Large intestine (tissue), 3 donors: ENCODE data around the gene MAMDC2. TPM values are rescaled to one million over a fixed set of nuclear protein-coding genes. Genes with fewer than 3 reads are reported as not detected.

ENCODE experiments used
- DNase-seq, 2 donors: peaks; one replicate each; pipeline versions ENCODE4 v3.0.0 to v3.0.0-alpha.2; 2013
- H3K27ac ChIP-seq: one replicate; pipeline ENCODE4 v1.5.1; 2013; ENCODE audit warnings: low read length
- H3K27me3 ChIP-seq: 2 replicates; pipeline ENCODE4 v1.6.1; 2013; ENCODE audit warnings: low read length; ENCODE audit not compliant: control insufficient read depth, insufficient read depth
- H3K36me3 ChIP-seq: 2 replicates; pipeline ENCODE4 v1.6.1; 2013; ENCODE audit warnings: low read length; ENCODE audit not compliant: control insufficient read depth, insufficient read depth
- H3K4me1 ChIP-seq: one replicate; pipeline ENCODE4 v1.6.1; 2013; ENCODE audit warnings: low read length; ENCODE audit not compliant: control insufficient read depth, insufficient read depth
- H3K4me3 ChIP-seq: one replicate; pipeline ENCODE4 v1.5.1; 2013; ENCODE audit warnings: low read length
- H3K9me3 ChIP-seq: one replicate; pipeline ENCODE4 v1.6.1; 2013; ENCODE audit warnings: mild to moderate bottlenecking, low read depth, low read length, moderate library complexity; ENCODE audit not compliant: control insufficient read depth
- WGBS: methylation state at CpG from one replicate; pipeline ENCODE4 v1.1.5; 2013; ENCODE audit warnings: low lambda C conversion rate; ENCODE audit not compliant: insufficient coverage; 5-methylcytosine and 5-hydroxymethylcytosine counted together
- polyA plus RNA-seq: library from polyadenylated mRNA; unstranded; fragments of 120-200 nt; gene quantifications from one replicate; pipeline ENCODE4 v1.2.1, GENCODE V29; 2013

MAMDC2 gene
- polyA plus RNA-seq, 1 donor, result 7.9 TPM

DNA sequence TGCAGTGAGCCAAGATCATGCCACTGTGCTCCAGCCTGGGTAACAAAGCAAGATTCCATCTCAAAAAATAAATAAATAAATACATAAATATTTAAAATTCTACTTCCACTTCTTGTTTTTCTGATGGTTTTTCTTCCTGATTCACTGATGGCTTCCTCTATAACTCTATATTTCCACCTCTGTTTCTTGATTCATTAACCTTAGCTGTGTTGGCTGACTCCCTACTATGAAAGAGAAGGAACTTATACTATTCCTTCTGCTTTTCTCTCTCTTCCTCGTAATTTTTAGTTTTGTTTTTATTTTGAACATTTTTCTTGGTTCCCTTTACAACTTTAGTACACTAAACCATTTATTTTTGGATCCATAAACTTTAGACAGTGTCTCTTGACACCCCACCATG lies 103.5 kb downstream of the MAMDC2 start:
- Histone ChIP-seq H3K4me1 (no peaks in the 10 kb centered on the region), H3K36me3 (no peaks in the 10 kb centered on the region), H3K27me3 (no peaks in the 10 kb centered on the region), H3K9me3 (no peaks in the 10 kb centered on the region), H3K27ac (no peak overlapping the region), H3K4me3 (no peak overlapping the region)
- 91% methylated on average over 1 of the region's 1 CpG for WGBS
- no peak for DNase-seq

DNA sequence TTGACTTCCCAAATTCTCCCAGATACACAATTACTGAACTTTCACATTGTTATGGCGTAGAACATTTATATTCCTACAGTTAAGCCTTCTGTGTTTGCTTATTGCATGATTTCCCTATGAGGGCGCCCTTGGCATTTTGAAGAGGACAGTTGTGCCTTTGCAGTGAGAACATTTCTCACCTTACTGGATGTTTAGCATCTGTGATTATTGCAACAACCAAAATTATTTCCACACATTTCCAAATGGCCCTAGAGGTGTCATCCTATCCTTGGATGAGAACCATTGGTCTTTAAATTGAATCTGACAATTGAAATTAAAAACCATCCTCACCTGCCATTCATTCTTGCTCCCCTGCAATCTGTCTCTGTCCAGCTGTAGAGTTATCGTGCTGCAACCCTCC lies 104.0 kb downstream of the MAMDC2 start:
- Histone ChIP-seq H3K27ac (no peak overlapping the region), H3K4me1 (no peaks in the 10 kb centered on the region), H3K4me3 (no peak overlapping the region), H3K27me3 (no peaks in the 10 kb centered on the region), H3K36me3 (no peaks in the 10 kb centered on the region), H3K9me3 (no peaks in the 10 kb centered on the region)
- 100% methylated on average over 1 of the region's 3 CpGs for WGBS
- no peak for DNase-seq

DNA sequence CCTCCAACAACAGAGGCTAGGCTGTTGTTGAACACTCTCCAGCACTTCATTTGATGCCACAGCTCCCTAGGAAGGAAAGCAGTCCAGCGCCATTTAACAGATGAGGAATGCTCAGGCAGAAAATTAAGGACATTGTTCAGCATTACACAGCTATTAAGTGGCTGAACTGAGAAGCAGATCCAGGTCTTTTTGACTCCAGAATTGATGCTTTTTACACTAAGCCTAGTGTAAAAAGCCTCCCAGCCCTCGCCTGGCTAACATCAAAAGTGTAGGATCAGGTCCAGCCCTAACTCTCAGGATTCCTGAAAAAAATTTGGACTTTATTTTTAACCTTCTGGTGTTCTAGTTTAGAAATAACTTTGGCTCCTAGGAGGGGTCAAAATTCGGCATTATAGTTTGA lies 108.7 kb downstream of the MAMDC2 start:
- Histone ChIP-seq H3K36me3 (no peaks in the 10 kb centered on the region), H3K9me3 (no peaks in the 10 kb centered on the region), H3K27me3 (no peaks in the 10 kb centered on the region), H3K27ac (no peak overlapping the region), H3K4me1 (no peaks in the 10 kb centered on the region), H3K4me3 (no peak overlapping the region)
- no peak for DNase-seq
- WGBS, result 100% methylated on average over 1 of the region's 3 CpGs

DNA sequence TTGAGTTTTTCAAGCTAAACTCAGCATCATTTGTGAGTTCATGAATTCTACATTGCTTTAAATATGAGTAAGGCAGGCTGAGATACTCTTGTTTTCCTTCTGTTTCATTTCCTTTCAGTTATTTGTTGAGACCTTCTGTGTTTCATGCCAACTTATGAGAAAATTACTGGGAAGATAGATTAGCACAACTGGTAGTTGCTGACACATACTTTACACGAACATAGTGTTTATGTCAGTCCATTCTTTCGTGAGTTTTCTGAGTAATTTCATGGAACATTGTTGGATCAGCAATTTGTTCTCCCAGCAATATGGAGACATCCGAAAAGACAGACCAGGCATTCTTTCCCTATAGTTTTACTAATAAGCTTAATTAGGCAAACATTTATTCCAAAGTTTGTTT lies 113.1 kb downstream of the MAMDC2 start:
- no peak for DNase-seq
- H3K27ac ChIP-seq, result no peak overlapping the region
- no peaks in the 10 kb centered on the region for H3K9me3 ChIP-seq
- no peaks in the 10 kb centered on the region for H3K27me3 ChIP-seq
- no peak overlapping the region for H3K4me3 ChIP-seq
- WGBS, result 78% methylated on average over 3 of the region's 3 CpGs
- H3K4me1 ChIP-seq, result no peaks in the 10 kb centered on the region
- H3K36me3 ChIP-seq, result no peaks in the 10 kb centered on the region

DNA sequence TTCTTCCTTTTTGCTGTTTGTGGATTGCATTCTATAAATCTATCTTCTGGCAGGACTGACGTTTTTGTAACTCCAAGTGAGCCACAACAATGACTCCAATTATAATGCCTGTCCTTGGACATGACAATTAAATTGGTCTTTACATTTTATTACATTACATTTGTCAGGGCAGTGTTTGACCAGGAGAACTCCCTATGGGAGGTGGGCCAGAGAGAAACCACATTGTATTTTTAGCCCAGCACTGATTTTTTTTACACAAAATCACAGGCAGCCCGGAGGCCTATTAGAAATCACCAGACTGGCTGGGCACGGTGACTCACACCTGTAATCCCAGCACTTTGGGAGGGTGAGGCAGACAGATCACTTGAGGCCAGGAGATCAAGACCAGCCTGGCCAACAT lies 116.0 kb downstream of the MAMDC2 start:
- Histone ChIP-seq H3K27ac (no peak overlapping the region), H3K4me1 (no peaks in the 10 kb centered on the region), H3K9me3 (no peaks in the 10 kb centered on the region)

DNA sequence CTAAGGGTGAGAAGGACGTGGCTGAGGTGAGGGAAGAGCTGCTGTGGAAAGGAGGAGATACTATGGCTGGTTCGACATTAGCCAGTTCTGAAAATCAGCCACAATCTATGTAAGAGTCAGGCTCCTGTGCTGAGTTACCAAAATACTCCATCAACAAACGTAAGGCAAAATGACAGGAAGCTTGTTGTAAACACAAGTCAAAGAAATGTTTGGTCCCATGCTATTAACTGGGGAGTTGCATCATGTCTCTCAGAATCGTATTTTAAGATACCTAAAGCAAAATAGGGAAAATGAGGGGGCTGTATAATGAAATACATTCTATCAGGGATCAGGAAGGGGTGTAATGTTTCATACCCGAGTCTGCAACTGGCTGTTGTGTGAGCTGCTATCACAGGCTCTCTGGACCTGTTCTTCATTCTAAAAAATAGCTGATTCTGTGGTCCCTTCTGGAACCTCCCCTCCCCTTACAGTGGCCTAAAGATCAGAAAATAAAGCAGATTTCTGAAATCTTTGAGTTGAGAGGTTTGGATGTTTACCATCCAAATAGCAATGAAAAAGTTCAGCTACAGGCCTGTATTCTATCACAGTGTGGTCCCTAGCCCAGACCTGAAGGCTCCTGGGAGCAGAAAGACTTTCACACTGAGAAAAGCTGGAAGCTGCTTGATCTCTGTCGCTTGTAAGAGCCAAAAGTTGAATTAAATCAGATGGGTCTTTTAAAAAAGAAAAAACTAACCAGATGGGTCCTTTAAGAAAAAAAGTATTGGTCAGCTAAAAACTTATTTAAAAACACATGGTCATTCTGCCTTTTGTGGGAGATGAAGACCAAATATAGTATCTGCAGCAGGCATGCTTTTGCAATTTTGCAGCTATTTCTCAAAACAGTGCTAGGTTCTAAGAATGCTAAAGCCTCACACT lies 117.3 kb downstream of the MAMDC2 start:
- no peak overlapping the region for H3K27ac ChIP-seq
- no peaks in the 10 kb centered on the region for H3K4me1 ChIP-seq
- no peaks in the 10 kb centered on the region for H3K27me3 ChIP-seq
- H3K36me3 ChIP-seq, result no peaks in the 10 kb centered on the region
- H3K9me3 ChIP-seq, result no peaks in the 10 kb centered on the region
- 80% methylated on average over 1 of the region's 6 CpGs for WGBS
- peak in 1 of 2 donors; percentile 6 for DNase-seq
- no peak overlapping the region for H3K4me3 ChIP-seq

More for the DNA sequence above, 116.0 kb downstream of the MAMDC2 start:
- Histone ChIP-seq H3K27me3 (no peaks in the 10 kb centered on the region), H3K36me3 (no peaks in the 10 kb centered on the region), H3K4me3 (no peak overlapping the region)
- DNase-seq, result no peak
- 50% methylated on average over 1 of the region's 3 CpGs for WGBS

DNA sequence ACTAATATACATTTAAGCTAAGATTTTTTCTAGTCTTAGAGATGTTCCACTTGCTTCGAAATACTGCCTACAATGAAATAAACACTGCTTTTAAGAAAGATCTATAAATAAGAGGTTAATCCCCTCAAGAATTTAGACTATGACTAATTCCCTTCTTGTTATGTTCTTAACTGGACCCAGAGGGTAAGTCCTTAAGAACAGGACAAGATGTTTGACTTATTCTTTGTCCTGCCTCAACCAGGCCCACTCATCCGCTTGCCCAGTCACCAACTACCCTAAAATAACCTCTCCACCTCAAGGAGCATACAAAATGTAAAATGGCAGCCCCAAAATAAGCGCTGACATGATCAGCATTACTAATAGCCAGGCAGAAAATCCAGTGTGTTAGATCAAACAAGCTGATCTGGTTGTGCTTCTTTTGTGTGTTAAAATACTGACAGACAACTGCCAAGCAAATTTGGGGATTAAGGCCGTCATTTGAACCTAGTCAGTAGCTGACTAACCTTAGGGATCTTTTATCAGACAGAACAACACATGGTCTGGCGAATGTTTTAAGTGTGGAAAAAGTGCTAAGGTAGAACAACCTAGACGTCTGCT lies 121.5 kb downstream of the MAMDC2 start:
- Histone ChIP-seq H3K27me3 (no peaks in the 10 kb centered on the region), H3K9me3 (no peaks in the 10 kb centered on the region), H3K4me3 (no peak overlapping the region), H3K36me3 (no peaks in the 10 kb centered on the region), H3K27ac (no peak overlapping the region), H3K4me1 (no peaks in the 10 kb centered on the region)
- no peak for DNase-seq
- WGBS, result 50% methylated on average over 2 of the region's 6 CpGs

DNA sequence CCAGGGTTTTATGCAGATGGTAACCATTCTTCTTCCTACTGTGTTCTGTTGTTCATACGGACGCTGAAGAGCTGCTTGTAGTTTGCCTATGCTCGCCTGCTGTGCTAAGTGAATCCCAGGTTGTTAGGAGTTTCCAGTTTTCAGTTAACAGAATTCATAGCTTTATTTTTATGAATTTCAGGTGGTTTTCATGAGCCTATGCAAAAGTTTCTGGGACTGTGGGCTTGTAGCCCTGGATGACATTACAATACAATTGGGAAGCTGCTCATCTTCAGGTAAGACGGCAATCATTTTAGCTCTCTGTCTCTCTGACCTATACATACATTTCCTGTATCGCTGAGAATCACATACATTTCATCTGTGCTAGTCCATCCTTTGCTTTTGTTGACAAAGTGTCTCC lies 124.9 kb downstream of the MAMDC2 start:
- 75% methylated on average over 2 of the region's 5 CpGs for WGBS
- Histone ChIP-seq H3K27me3 (no peaks in the 10 kb centered on the region), H3K4me1 (no peaks in the 10 kb centered on the region), H3K27ac (no peak overlapping the region), H3K9me3 (no peaks in the 10 kb centered on the region), H3K36me3 (no peaks in the 10 kb centered on the region), H3K4me3 (no peak overlapping the region)
- DNase-seq, result no peak

DNA sequence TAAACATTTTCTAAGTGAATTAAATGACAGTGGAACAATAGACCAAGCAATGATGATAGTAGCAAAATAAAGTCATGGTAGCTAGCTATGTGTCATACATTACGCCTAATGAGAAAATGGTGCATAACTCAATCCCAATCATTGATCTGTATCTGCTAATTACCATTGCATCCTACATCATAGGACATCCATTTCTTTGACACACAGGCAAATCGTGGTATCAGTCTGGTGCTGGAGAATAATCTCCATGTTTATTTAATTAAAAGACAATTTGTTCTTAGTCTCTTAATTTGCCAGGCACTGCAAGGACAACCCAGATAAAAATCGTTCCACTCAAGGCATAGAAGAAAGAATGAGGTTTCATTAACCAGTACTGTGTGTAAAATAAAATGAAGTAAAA lies 125.6 kb downstream of the MAMDC2 start:
- H3K27ac ChIP-seq, result no peak overlapping the region
- WGBS, result 80% methylated on average over 1 of the region's 3 CpGs
- H3K4me1 ChIP-seq, result no peaks in the 10 kb centered on the region
- no peaks in the 10 kb centered on the region for H3K27me3 ChIP-seq
- no peak overlapping the region for H3K4me3 ChIP-seq
- DNase-seq, result no peak
- no peaks in the 10 kb centered on the region for H3K9me3 ChIP-seq
- H3K36me3 ChIP-seq, result no peaks in the 10 kb centered on the region

DNA sequence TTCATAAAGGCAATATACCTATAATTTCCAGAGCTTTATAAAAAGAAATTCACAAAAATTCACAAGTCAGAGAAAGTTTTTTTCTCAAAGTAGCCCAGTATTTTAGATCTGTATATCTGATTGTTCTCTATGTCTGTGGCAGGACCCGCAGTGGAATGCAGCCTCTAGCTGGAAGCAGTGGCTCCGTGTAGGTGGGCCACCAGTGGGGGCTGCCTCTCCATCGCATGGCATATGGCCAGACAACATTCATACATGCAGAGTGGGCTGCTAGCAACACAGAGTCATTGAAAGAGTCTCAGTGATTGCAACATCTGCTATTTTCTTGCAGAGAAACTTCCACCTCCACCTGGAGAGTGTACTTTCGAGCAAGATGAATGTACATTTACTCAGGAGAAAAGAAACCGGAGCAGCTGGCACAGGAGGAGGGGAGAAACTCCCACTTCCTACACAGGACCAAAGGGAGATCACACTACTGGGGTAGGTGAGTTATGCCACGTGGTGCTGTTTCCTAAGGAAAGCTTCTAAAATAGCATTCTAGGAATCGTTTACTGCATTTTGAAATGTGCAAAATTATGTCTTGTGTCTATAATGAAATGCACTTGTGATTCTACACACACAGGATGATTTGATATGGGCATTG lies 126.6 kb downstream of the MAMDC2 start:
- Histone ChIP-seq H3K27ac (no peak overlapping the region), H3K4me3 (no peak overlapping the region), H3K36me3 (no peaks in the 10 kb centered on the region), H3K27me3 (no peaks in the 10 kb centered on the region), H3K4me1 (no peaks in the 10 kb centered on the region), H3K9me3 (no peaks in the 10 kb centered on the region)
- no peak for DNase-seq
- WGBS, result 100% methylated on average over 1 of the region's 7 CpGs
